Measurements from ENCODE around the gene NEURL1B. TPM values are rescaled to one million over a fixed set of nuclear protein-coding genes. Genes with fewer than 3 reads are reported as not detected.

NEURL1B gene
- total and polyA plus RNA-seq, 8 donors: 2.8 to 7.8 (median 3.9) TPM

DNA sequence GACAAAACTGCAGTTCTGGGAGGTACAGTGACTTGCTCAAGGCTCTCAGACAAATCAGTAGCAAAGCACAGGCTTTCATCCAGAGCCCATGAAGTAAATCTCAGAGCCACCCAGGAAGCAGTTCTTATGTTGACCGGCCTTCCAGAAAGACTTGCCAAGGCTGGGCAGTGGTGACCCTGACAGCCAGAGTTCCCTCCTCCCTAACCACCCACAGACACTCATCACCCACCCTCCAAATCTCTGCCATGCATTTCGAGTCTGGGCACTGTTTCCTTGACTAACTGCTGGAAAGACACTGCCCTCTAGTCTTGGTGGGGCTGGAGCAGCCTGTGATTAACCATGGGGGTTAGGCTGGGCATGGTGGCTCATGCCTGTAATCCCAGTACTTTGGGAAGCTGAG lies 21.5 kb downstream of the NEURL1B start:
- H3K27me3 ChIP-seq: no peaks in the 10 kb centered on the region
- TF ChIP-seq, protein P1, sequence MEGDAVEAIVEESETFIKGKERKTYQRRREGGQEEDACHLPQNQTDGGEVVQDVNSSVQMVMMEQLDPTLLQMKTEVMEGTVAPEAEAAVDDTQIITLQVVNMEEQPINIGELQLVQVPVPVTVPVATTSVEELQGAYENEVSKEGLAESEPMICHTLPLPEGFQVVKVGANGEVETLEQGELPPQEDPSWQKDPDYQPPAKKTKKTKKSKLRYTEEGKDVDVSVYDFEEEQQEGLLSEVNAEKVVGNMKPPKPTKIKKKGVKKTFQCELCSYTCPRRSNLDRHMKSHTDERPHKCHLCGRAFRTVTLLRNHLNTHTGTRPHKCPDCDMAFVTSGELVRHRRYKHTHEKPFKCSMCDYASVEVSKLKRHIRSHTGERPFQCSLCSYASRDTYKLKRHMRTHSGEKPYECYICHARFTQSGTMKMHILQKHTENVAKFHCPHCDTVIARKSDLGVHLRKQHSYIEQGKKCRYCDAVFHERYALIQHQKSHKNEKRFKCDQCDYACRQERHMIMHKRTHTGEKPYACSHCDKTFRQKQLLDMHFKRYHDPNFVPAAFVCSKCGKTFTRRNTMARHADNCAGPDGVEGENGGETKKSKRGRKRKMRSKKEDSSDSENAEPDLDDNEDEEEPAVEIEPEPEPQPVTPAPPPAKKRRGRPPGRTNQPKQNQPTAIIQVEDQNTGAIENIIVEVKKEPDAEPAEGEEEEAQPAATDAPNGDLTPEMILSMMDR (IDR thresholded peaks at IDR 0.05): no peak
- intact Hi-C loops (cut with DNase I): no loop called here
- no peaks in the 10 kb centered on the region for H3K9me3 ChIP-seq
- H3K36me3 ChIP-seq: no peaks in the 10 kb centered on the region
- FAIRE-seq (no peak), ATAC-seq (no peak), DNase-seq (no peak)
- no peak overlapping the region for H3K27ac ChIP-seq
- H3K4me1 ChIP-seq: peaks cover 13 to 30% (median 26%) of the 10 kb centered on the region in 3 donors
- H3K4me3 ChIP-seq: no peak overlapping the region
- WGBS, 2 donors: 25 to 41% methylated on average over 2 of the region's 2 CpGs

DNA sequence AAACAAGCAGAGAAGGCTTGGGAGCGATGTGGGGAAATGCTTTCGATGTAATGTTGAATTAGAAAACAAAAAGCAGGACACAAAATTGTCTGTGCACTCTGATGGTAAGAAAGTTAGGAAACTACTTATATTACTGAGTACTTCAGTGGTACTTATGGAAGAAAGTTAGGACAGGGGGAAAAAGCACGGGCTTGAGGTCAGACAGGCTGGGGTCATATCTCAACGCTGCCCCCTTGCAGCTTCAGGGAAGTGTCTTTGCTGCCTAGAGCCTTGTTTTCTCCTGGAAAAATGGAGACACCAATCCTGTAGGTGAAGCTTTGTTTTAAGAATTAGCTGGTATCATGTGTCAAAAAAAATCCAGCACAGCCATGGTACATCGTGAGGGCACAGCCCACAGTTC lies 23.0 kb downstream of the NEURL1B start:
- no peaks in the 10 kb centered on the region for H3K36me3 ChIP-seq
- intact Hi-C loops (cut with DNase I): no loop called here
- TF ChIP-seq, protein P1 (IDR thresholded peaks at IDR 0.05): no peak
- H3K27ac ChIP-seq: no peak overlapping the region
- no peak overlapping the region for H3K4me3 ChIP-seq
- DNase-seq (no peak), FAIRE-seq (no peak), ATAC-seq (no peak)
- H3K9me3 ChIP-seq: no peaks in the 10 kb centered on the region
- no peaks in the 10 kb centered on the region for H3K27me3 ChIP-seq
- 74 to 82% methylated on average over 5 of the region's 5 CpGs for WGBS, 2 donors
- H3K4me1 ChIP-seq: peaks cover 12 to 20% (median 19%) of the 10 kb centered on the region in 3 donors

GRCh38 chr5:172664681-172665541 lies 23.8 kb downstream of the NEURL1B start:
- intact Hi-C loops (cut with DNase I): no loop called here
- FAIRE-seq: no peak
- H3K4me3 ChIP-seq: no peak overlapping the region
- ATAC-seq: no peak
- TF ChIP-seq, protein P1 (IDR thresholded peaks at IDR 0.05): no peak
- H3K4me1 ChIP-seq: peaks cover 3 to 11% (median 10%) of the 10 kb centered on the region in 3 donors
- no peaks in the 10 kb centered on the region for H3K27me3 ChIP-seq
- H3K9me3 ChIP-seq: no peaks in the 10 kb centered on the region
- H3K27ac ChIP-seq: no peak overlapping the region
- 62 to 67% methylated on average over 16 of the region's 16 CpGs for WGBS, 2 donors
- DNase-seq: no peak
- no peaks in the 10 kb centered on the region for H3K36me3 ChIP-seq

- Histone ChIP-seq H3K27ac (no peak overlapping the region), H3K9me3 (no peaks in the 10 kb centered on the region), H3K36me3 (no peaks in the 10 kb centered on the region), H3K4me1 (no peaks in the 10 kb centered on the region), H3K4me3 (no peak overlapping the region), H3K27me3 (no peaks in the 10 kb centered on the region)
- TF ChIP-seq, protein P1 (IDR thresholded peaks at IDR 0.05): no peak
- WGBS, 2 donors: 60 to 83% methylated on average over 7 of the region's 7 CpGs
- DNase-seq (no peak), FAIRE-seq (no peak), ATAC-seq (peak; percentile 48 to 69 (median 52))
- intact Hi-C loops (cut with DNase I): no loop called here
Observed at GRCh38 chr5:172666251-172666650, 25.2 kb downstream of the NEURL1B start.

Data from pancreas (tissue), 10 donors.